ENCODE data around the gene IKBKG. TPM values are rescaled to one million over a fixed set of nuclear protein-coding genes. Genes with fewer than 3 reads are reported as not detected.
"Not testable (repeated sequence)": the region's sequence is repeated elsewhere in the genome, so short reads cannot be mapped to it uniquely, and the experiment has no call there.

The IKBKG gene
- polyA plus RNA-seq, 4 donors: 15.2 to 20.1 (median 16.7) TPM

DNA sequence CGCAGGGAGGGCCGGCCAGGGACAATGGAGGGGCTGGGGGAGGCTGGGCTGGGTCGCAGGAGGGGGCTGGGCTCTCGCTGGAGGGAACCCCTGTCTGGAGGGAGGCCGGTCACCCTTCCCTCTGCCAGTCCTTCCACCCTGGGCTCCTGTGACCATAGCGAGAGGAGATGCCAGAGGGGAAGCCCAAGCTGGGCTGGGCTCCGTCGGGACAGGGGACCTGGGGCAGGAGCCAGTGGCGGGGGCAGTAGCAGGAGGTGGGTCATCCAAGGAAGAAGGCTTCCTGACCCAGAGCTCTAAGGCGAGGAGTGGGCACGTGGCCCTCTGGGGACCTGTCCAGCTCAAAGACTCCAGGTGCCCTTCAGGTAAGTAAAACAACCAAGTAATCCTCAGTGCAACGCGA, 54.8 kb downstream of the IKBKG start:
- no peak for DNase-seq (ENCODE audit: low read depth in 4 of 4, low spot score in 3 of 4)

DNA sequence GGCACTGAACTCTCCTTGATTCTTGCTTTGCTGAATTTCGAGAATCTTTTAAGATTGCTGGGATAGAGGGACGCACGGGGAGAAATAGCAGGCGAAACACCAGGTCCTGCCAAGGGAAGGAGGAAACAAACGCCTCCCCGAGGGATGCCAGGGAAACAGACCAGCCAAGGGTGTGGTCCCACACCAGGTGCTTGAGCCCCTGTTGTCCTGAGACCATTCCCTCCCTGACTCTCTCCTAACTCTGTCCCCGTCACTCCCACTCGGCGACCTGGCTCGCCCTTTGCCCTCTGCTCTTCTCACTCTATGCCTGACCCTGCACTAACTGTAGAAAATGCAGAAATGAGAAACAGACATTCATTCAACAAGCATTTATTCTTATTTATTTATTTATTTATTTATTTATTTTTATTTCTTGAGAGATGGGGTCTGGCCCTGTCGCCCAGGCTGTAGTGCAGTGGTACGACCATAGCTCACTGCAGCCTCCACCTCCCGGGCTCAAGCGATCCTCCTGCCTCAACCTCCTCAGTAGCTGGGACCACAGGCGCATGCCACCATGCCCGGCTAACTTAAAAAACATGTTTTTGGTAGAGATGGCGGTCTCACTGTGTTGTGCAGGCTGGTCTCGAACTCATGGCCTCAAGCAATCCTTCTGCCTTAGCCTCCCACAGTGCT, 55.5 kb downstream of the IKBKG start:
- no peak for DNase-seq (ENCODE audit: low read depth in 4 of 4, low spot score in 3 of 4)

DNA sequence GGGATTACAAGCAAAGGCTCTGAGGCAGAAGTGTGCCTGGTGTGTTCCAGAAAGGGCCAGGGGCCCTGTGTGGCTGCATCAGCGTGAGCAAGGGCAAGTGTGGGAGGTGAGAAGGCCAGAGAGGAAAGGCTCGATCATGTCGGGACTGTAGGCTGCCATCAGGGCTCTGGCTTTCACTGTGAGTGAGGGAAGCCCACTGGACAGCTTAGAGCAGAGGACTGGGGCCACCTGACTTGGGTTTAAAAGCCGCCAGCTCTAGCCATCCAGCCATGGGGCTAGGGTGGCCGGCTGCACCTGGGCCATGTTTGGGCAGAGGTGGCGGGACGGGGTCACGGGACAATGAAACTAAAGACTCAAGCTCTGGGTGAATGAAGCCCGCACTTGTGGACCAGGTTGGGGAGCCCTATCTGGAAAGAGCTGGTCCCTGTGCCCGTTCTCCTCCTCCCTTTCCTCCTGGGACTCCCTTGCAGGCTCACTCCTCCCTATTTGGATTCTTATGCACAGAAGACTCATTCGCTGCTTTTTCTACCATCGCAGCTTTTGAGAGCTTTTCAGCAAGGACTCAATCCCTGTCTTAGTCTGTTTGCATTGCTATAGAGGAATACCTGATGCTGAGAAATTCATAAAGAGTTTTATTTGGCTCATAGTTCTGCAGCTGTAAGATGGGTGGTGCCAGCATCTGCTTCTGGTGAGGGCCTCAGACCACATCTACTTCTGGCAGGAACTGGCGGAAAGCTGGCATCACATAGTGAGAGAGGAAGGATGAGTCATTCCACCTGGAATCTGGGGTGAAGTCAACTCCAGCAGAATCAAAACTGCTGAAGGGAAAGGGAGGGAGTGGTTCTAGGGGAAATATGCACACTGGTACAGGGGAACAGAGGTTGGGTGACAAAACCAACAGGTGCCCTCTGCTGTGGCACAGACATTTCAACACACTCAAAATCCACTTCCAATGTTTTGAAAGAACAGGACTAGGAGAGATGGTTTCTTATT, 56.3 kb downstream of the IKBKG start:
- no peak for DNase-seq (ENCODE audit: low read depth in 4 of 4, low spot score in 3 of 4)

DNA sequence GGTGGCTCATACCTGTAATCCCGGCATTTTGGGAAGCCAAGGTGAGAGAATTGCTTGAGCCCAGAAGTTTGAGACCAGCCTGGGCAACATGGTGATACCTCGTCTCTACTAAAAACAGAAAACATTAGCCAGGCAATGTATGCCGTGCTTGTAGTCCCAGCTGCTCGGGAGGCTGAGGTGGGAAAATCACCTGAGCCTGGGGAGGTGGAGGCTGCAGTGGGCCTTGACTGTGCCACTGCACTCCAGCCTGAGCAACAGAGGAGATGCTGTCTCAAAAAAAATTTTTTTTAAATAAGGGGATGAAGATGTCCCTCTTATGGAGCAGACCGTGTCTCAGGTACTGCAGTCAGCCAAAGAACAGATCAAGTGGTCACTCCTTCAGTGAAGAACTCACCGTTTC, 58.1 kb downstream of the IKBKG start:
- no peak for DNase-seq (ENCODE audit: low read depth in 4 of 4, low spot score in 3 of 4)

DNA sequence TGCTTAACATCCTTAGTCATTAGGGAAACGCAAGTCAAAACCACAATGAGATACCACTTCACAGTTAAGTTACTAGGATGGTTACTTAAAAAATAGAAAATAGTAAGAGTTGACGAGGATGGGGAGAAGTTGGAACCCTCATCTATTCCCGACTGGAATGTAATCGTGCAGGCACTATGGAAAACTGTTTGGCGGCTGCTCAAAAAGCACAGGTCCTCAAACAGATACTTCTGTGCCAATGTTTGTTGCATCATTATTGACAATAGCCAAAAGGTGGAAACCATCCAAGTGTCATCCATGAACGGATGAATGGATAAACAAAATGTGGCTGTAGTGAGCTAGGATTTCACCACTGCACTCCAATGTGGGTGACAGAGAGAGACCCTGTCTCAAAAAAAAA, 60.0 kb downstream of the IKBKG start:
- no peak for DNase-seq (ENCODE audit: low read depth in 4 of 4, low spot score in 3 of 4)

DNA sequence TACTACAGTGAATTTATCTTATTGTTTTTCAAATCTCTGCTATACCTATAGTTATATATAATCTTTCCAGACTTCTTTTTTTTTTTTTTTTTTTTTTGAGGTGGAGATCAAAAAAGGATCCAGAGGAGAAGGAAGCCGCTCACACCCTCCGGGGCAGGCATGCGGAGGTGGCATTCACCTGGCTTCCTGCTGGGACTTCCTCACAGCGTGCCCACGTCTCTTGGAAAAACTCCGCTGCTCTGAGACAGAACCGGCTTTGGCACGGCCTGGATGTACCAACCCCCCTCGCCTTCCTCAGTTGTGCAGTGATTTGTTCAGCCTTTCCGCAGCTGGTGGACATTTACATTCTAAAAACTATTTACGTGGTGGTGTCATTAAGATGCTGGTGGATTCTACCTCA, 60.6 kb downstream of the IKBKG start:
- not testable (repeated sequence) for DNase-seq (ENCODE audit: low read depth in 4 of 4, low spot score in 3 of 4)

DNA sequence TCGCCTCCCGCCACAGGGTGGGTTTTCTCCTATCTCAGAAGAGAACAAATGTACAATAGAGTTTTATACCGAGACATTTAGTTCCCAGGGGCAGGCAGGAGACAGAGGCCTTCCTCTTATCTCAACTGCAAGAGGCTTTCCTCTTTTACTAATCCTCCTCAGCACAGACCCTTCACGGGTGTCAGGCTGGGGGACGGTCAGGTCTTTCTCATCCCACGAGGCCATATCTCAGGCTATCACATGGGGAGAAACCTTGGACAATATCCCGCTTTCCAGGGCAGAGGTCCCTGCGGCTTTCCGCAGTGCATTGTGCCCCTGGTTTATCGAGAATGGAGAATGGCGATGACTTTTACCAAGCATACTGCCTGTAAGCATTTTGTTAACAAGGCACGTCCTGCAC, 61.4 kb downstream of the IKBKG start:
- DNase-seq (ENCODE audit: low read depth in 4 of 4, low spot score in 3 of 4): not testable (repeated sequence)

DNA sequence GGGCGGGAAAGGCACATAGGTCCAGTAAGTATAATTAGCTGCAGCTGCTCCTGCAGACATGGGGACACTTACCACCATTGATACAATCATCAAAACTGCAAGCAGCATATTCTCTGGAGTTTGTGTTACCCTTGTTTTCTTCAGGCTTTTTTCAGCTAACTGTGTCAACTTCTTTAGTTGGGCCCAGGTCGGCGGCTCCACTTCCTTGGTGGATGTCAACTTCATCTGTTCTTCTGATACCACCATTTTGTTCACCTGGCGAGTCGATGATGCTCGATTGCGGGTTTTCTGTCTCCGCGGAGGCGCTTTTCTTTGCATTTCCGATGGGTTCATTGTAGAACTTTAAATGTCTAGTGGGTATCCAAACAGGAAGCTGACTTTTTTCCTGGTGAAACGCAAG, 63.7 kb downstream of the IKBKG start:
- DNase-seq (ENCODE audit: low read depth in 4 of 4, low spot score in 3 of 4): not testable (repeated sequence)

DNA sequence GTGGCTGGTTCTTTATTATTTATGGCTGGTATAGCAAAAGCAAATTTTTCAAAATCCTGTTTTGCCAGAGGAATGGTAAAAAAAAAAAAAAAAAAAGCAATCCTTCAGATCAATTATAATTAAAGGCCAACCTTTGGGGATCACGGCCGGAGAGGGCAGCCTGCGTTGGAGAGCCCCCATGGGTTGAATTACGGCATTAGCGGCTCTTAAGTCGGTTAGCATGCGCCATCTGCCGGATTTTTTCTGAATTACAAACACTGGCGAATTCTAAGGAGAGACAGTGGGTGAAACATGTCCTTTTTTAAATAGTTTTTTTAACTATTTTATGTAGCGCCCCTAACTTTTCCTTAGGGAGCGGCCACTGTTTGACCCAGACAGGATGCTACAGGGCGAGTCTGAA, 66.2 kb downstream of the IKBKG start:
- not testable (repeated sequence) for DNase-seq (ENCODE audit: low read depth in 4 of 4, low spot score in 3 of 4)

Other genes starting within 250 kb of the IKBKG start
- 100 to 1,000 TPM; 393 to 586 (median 423) TPM for gene FLNA, start 173.0 kb upstream of the IKBKG start, polyA plus RNA-seq (ENCODE audit: insufficient read length in 4 of 4)
- gene EMD, start 168.3 kb upstream of the IKBKG start, polyA plus RNA-seq (ENCODE audit: insufficient read length in 4 of 4): 10 to 100 TPM; 68.7 to 96.7 (median 74.0) TPM
- gene RPL10, start 149.2 kb upstream of the IKBKG start, polyA plus RNA-seq (ENCODE audit: insufficient read length in 4 of 4): 1,000 to 10,000 TPM; 2,815 to 4,008 (median 3,095) TPM
- gene DNASE1L1, start 138.4 kb upstream of the IKBKG start, polyA plus RNA-seq (ENCODE audit: insufficient read length in 4 of 4): 10 to 100 TPM; 10.5 to 16.1 (median 14.1) TPM
- 10 to 100 TPM; 26.3 to 36.4 (median 30.8) TPM for gene TAFAZZIN, start 136.1 kb upstream of the IKBKG start, polyA plus RNA-seq (ENCODE audit: insufficient read length in 4 of 4)
- 100 to 1,000 TPM; 155 to 184 (median 168) TPM for gene ATP6AP1, start 118.9 kb upstream of the IKBKG start, polyA plus RNA-seq (ENCODE audit: insufficient read length in 4 of 4)
- gene GDI1, start 110.5 kb upstream of the IKBKG start, polyA plus RNA-seq (ENCODE audit: insufficient read length in 4 of 4): 100 to 1,000 TPM; 118 to 136 (median 132) TPM
- gene FAM50A, start 103.5 kb upstream of the IKBKG start, polyA plus RNA-seq (ENCODE audit: insufficient read length in 4 of 4): 10 to 100 TPM; 47.2 to 55.8 (median 51.6) TPM
- 10 to 100 TPM; 38.6 to 50.2 (median 47.5) TPM for gene PLXNA3, start 89.3 kb upstream of the IKBKG start, polyA plus RNA-seq (ENCODE audit: insufficient read length in 4 of 4)
- gene LAGE3, start 68.3 kb upstream of the IKBKG start, polyA plus RNA-seq (ENCODE audit: insufficient read length in 4 of 4): 10 to 100 TPM; 10.7 to 20.1 (median 12.4) TPM
- 10 to 100 TPM; 27.7 to 34.8 (median 30.2) TPM for gene UBL4A, start 61.0 kb upstream of the IKBKG start, polyA plus RNA-seq (ENCODE audit: insufficient read length in 4 of 4)
- 10 to 100 TPM; 19.3 to 27.6 (median 19.6) TPM for gene SLC10A3, start 57.0 kb upstream of the IKBKG start, polyA plus RNA-seq (ENCODE audit: insufficient read length in 4 of 4)
- gene FAM3A, start 31.4 kb upstream of the IKBKG start, polyA plus RNA-seq (ENCODE audit: insufficient read length in 4 of 4): 10 to 100 TPM; 28.3 to 44.5 (median 37.2) TPM
- 10 to 100 TPM; 38.0 to 43.2 (median 41.0) TPM for gene G6PD, start 774 bp upstream of the IKBKG start, polyA plus RNA-seq (ENCODE audit: insufficient read length in 4 of 4)
- not detected for gene CTAG1A, start 37.5 kb downstream of the IKBKG start, polyA plus RNA-seq (ENCODE audit: insufficient read length in 4 of 4)
- gene CTAG1B, start 71.7 kb downstream of the IKBKG start, polyA plus RNA-seq (ENCODE audit: insufficient read length in 4 of 4): not detected
- gene CTAG2, start 106.0 kb downstream of the IKBKG start, polyA plus RNA-seq (ENCODE audit: insufficient read length in 4 of 4): not detected
- 1 to 10 TPM; 1.5 to 3.2 (median 2.4) TPM for gene GAB3, start 203.5 kb downstream of the IKBKG start, polyA plus RNA-seq (ENCODE audit: insufficient read length in 4 of 4)
- gene DKC1, start 215.2 kb downstream of the IKBKG start, polyA plus RNA-seq (ENCODE audit: insufficient read length in 4 of 4): 10 to 100 TPM; 49.1 to 62.9 (median 59.5) TPM

Measured in right renal pelvis (tissue), 4 donors.